ENCODE data around the gene SPATA3. TPM values are rescaled to one million over a fixed set of nuclear protein-coding genes. Genes with fewer than 3 reads are reported as not detected.

Gene SPATA3
- total and polyA plus RNA-seq, 2 of the 13 experiments (the other 11 are each of a cell fraction or from before 2014, with no cell fraction given) = not detected

- TF ChIP-seq, protein P1, sequence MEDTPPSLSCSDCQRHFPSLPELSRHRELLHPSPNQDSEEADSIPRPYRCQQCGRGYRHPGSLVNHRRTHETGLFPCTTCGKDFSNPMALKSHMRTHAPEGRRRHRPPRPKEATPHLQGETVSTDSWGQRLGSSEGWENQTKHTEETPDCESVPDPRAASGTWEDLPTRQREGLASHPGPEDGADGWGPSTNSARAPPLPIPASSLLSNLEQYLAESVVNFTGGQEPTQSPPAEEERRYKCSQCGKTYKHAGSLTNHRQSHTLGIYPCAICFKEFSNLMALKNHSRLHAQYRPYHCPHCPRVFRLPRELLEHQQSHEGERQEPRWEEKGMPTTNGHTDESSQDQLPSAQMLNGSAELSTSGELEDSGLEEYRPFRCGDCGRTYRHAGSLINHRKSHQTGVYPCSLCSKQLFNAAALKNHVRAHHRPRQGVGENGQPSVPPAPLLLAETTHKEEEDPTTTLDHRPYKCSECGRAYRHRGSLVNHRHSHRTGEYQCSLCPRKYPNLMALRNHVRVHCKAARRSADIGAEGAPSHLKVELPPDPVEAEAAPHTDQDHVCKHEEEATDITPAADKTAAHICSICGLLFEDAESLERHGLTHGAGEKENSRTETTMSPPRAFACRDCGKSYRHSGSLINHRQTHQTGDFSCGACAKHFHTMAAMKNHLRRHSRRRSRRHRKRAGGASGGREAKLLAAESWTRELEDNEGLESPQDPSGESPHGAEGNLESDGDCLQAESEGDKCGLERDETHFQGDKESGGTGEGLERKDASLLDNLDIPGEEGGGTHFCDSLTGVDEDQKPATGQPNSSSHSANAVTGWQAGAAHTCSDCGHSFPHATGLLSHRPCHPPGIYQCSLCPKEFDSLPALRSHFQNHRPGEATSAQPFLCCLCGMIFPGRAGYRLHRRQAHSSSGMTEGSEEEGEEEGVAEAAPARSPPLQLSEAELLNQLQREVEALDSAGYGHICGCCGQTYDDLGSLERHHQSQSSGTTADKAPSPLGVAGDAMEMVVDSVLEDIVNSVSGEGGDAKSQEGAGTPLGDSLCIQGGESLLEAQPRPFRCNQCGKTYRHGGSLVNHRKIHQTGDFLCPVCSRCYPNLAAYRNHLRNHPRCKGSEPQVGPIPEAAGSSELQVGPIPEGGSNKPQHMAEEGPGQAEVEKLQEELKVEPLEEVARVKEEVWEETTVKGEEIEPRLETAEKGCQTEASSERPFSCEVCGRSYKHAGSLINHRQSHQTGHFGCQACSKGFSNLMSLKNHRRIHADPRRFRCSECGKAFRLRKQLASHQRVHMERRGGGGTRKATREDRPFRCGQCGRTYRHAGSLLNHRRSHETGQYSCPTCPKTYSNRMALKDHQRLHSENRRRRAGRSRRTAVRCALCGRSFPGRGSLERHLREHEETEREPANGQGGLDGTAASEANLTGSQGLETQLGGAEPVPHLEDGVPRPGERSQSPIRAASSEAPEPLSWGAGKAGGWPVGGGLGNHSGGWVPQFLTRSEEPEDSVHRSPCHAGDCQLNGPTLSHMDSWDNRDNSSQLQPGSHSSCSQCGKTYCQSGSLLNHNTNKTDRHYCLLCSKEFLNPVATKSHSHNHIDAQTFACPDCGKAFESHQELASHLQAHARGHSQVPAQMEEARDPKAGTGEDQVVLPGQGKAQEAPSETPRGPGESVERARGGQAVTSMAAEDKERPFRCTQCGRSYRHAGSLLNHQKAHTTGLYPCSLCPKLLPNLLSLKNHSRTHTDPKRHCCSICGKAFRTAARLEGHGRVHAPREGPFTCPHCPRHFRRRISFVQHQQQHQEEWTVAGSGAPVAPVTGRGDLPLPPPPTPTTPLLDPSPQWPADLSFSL (CRISPR knock-in tag; IDR thresholded peaks at IDR 0.05) = no peak
- TF ChIP-seq ZNF564 (CRISPR knock-in tag; IDR thresholded peaks at IDR 0.05) (0 out of 2 replicates have a peak, but pooled peaks have one; percentile 34), ATF7-NPFF (CRISPR knock-in tag; IDR thresholded peaks at IDR 0.05; ENCODE audit: low read depth) (no peak), ATRX (CRISPR knock-in tag; IDR thresholded peaks at IDR 0.05; ENCODE audit: borderline replicate concordance) (no peak), ATAD3A (CRISPR knock-in tag; IDR thresholded peaks at IDR 0.05) (no peak; the same call in 1 of the 2 replicates), NFE2L1 (CRISPR knock-in tag; IDR thresholded peaks at IDR 0.05; ENCODE audit: borderline replicate concordance) (peak; percentile 98), TAF1 (CRISPR knock-in tag; IDR thresholded peaks at IDR 0.05) (peak; percentile 92), NR1H2 (CRISPR knock-in tag; IDR thresholded peaks at IDR 0.05; ENCODE audit: borderline replicate concordance, low read depth) (no peak), TRIM22 (IDR thresholded peaks at IDR 0.05) (no peak), BORCS8-MEF2B (CRISPR knock-in tag; IDR thresholded peaks at IDR 0.05) (peak; percentile 74), SMARCE1 (IDR thresholded peaks at IDR 0.05; ENCODE audit: borderline replicate concordance) (no peak), ZNF430 (CRISPR knock-in tag; IDR thresholded peaks at IDR 0.05) (peak; percentile 70; the same call in 1 of the 2 replicates), ZMYM2 (CRISPR knock-in tag; IDR thresholded peaks at IDR 0.05) (no peak), MEF2D (CRISPR knock-in tag; IDR thresholded peaks at IDR 0.05) (no peak), SMC3 (IDR thresholded peaks at IDR 0.05; ENCODE audit: low read length) (peak; percentile 25), ZNF256 (CRISPR knock-in tag; conservative IDR thresholded peaks at IDR 0.05) (0 out of 2 replicates have a peak, but pooled peaks have one; percentile 44), ZNF124 (CRISPR knock-in tag; IDR thresholded peaks at IDR 0.05) (peak; percentile 58; the same call in 1 of the 2 replicates)
- TF ChIP-seq, protein P2, sequence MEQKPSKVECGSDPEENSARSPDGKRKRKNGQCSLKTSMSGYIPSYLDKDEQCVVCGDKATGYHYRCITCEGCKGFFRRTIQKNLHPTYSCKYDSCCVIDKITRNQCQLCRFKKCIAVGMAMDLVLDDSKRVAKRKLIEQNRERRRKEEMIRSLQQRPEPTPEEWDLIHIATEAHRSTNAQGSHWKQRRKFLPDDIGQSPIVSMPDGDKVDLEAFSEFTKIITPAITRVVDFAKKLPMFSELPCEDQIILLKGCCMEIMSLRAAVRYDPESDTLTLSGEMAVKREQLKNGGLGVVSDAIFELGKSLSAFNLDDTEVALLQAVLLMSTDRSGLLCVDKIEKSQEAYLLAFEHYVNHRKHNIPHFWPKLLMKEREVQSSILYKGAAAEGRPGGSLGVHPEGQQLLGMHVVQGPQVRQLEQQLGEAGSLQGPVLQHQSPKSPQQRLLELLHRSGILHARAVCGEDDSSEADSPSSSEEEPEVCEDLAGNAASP (CRISPR knock-in tag; IDR thresholded peaks at IDR 0.05; ENCODE audit: borderline replicate concordance) = 0 out of 2 replicates have a peak, but pooled peaks have one; percentile 15
Measured at GRCh38 chr2:231056453-231057416, 60.8 kb downstream of the SPATA3 start, which contains the start of gene PSMD1 (continued).
